Melanocyte of skin (primary cell): Measurements from ENCODE around the gene TTL. TPM values are rescaled to one million over a fixed set of nuclear protein-coding genes. Genes with fewer than 3 reads are reported as not detected.

Source experiments
- small RNA-seq, 2 donors: library from RNA; depleted of rRNA; stranded (forward); fragments of <200 nt; gene quantifications; one replicate each; pipeline ENCODE3, GENCODE V24; 2012
- total RNA-seq, 2 donors: library from RNA; depleted of rRNA; stranded (reverse); fragments of >200 nt; gene quantifications; 2 replicates each; pipeline ENCODE4 v1.2.3, GENCODE V29; 2012

TTL gene
- total RNA-seq, result 10 to 100 TPM; 46.1 to 60.3 TPM

GRCh38 chr2:112481528-112482233 is at the start of gene TTL:
TTL (plus strand) TSS chr2:112482156; CDS start chr2:112482345, 189 bp downstream.

GRCh38 chr2:112433480-112433879 is 48.5 kb upstream of the TTL start, which contains the start of gene RGPD8:
RGPD8 (minus strand) TSS chr2:112433645; CDS start chr2:112433453, 192 bp downstream.

GRCh38 chr2:112542123-112542983 is 60.4 kb downstream of the TTL start, which contains the start of gene POLR1B:
POLR1B (plus strand) TSS chr2:112542465; CDS start chr2:112542495, 30 bp downstream.

GRCh38 chr2:112584134-112584890 is 102.4 kb downstream of the TTL start, which contains the start of gene CHCHD5:
CHCHD5 (plus strand) TSS chr2:112584609; CDS start chr2:112584648, 39 bp downstream.

Small RNAs within 50 kb of the gene (small RNA-seq; reads per million reads assigned to genes)
- 0 reads per million in 2 donors for gene RF00019

Other genes starting within 250 kb of the TTL start
- 1 to 10 TPM; 1.3 to 4.8 TPM for gene ZC3H8, start 227.1 kb upstream of the TTL start, total RNA-seq
- 1 to 10 TPM in 1 of 2 donors, under 1 TPM in 1; 1.00 to 3.8 TPM for gene ZC3H6, start 206.6 kb upstream of the TTL start, total RNA-seq
- 10 to 100 TPM in 1 of 2 donors, 1 to 10 TPM in 1; 6.5 to 10.3 TPM for gene RGPD8, start 48.5 kb upstream of the TTL start, total RNA-seq
- 10 to 100 TPM; 16.2 to 32.3 TPM for gene POLR1B, start 60.3 kb downstream of the TTL start, total RNA-seq
- gene CHCHD5, start 102.5 kb downstream of the TTL start, total RNA-seq, result 10 to 100 TPM in 1 of 2 donors, 1 to 10 TPM in 1; 7.7 to 12.7 TPM
- gene SLC20A1, start 163.8 kb downstream of the TTL start, total RNA-seq, result 10 to 100 TPM; 24.1 to 63.6 TPM
- gene NT5DC4, start 238.9 kb downstream of the TTL start, total RNA-seq, result not detected